Adrenal gland (tissue), 5 donors: ENCODE results near the gene PKIB.

Experiments used
- POLR2A ChIP-seq, 2 donors: fragments of 450-650 bp; IDR thresholded peaks; one replicate each; pipeline ENCODE4 v1.6.1; 2017; ENCODE audit warnings: antibody characterized with exemption in 2 of 2, mild to moderate bottlenecking in 2 of 2, moderate library complexity in 1 of 2
- TF ChIP-seq, protein P1 (sequence below), 6 experiments: fragments of 450-650 bp in 4 of 6; fragments of 200-600 bp in 2 of 6; sonication (generic) in 1 of 6; IDR thresholded peaks; 1 replicate in 5 of 6; 2 replicates in 1 of 6; pipeline versions ENCODE4 v1.5.1 to v1.8.0; 2016 to 2021; ENCODE audit warnings: antibody characterized with exemption in 6 of 6, mild to moderate bottlenecking in 2 of 6, moderate library complexity in 1 of 6
- donor health status: DM: no; HTN: no; CAD: no.

GRCh38 chr6:122702841-122703240 is 92.6 kb downstream of the PKIB start:
- TF ChIP-seq, protein P1, sequence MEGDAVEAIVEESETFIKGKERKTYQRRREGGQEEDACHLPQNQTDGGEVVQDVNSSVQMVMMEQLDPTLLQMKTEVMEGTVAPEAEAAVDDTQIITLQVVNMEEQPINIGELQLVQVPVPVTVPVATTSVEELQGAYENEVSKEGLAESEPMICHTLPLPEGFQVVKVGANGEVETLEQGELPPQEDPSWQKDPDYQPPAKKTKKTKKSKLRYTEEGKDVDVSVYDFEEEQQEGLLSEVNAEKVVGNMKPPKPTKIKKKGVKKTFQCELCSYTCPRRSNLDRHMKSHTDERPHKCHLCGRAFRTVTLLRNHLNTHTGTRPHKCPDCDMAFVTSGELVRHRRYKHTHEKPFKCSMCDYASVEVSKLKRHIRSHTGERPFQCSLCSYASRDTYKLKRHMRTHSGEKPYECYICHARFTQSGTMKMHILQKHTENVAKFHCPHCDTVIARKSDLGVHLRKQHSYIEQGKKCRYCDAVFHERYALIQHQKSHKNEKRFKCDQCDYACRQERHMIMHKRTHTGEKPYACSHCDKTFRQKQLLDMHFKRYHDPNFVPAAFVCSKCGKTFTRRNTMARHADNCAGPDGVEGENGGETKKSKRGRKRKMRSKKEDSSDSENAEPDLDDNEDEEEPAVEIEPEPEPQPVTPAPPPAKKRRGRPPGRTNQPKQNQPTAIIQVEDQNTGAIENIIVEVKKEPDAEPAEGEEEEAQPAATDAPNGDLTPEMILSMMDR (IDR thresholded peaks at IDR 0.05): no peak
- no peak for TF ChIP-seq POLR2A (IDR thresholded peaks at IDR 0.05)
